ENCODE measurements around the gene MPZ.

GRCh38 chr1:161258439-161259344 lies 51.1 kb downstream of the MPZ start, which contains the start of gene PCP4L1:
- peak; percentile 91 for TF ChIP-seq EZH2 (IDR thresholded peaks at IDR 0.05; ENCODE audit: insufficient read depth, low read length)
- no peak for TF ChIP-seq CTCF (IDR thresholded peaks at IDR 0.05; ENCODE audit: insufficient read depth, low read depth, low read length)
